GM20431 (cell line): ENCODE data around the gene HSF2BP.
"Not testable (repeated sequence)": the region's sequence is repeated elsewhere in the genome, so short reads cannot be mapped to it uniquely, and the experiment has no call there.

Experiments
- in situ Hi-C: fragments of 300-500 bp; cut with MseI, MboI; formaldehyde crosslinking; loops from one replicate; pipeline ENCODE4 v1.15.0; 2020; ENCODE audit warnings: low sequenced_read_pairs; ENCODE audit not compliant: unreplicated experiment

Gene HSF2BP

GRCh38 chr21:43626390-43626789, 32.9 kb downstream of the HSF2BP start:
- in situ Hi-C loops = no loop called here

- in situ Hi-C loops = no loop called here
Observed at GRCh38 chr21:43624339-43624738, 34.9 kb downstream of the HSF2BP start.

- in situ Hi-C loops = no loop called here
Observed at GRCh38 chr21:43623588-43623987, 35.7 kb downstream of the HSF2BP start.

GRCh38 chr21:43622796-43623195, 36.5 kb downstream of the HSF2BP start:
- in situ Hi-C loops = no loop called here

GRCh38 chr21:43619856-43620255, 39.4 kb downstream of the HSF2BP start:
- in situ Hi-C loops = no loop called here

- in situ Hi-C loops = no loop called here
Observed at GRCh38 chr21:43619344-43619743, 39.9 kb downstream of the HSF2BP start.

- in situ Hi-C loops = no loop called here
Observed at GRCh38 chr21:43618940-43619339, 40.3 kb downstream of the HSF2BP start.

- in situ Hi-C loops = not testable (repeated sequence)
Observed at GRCh38 chr21:43616861-43617260, 42.4 kb downstream of the HSF2BP start.

GRCh38 chr21:43614839-43615238, 44.4 kb downstream of the HSF2BP start:
- in situ Hi-C loops = no loop called here

- in situ Hi-C loops = no loop called here
Observed at GRCh38 chr21:43613755-43614638, 45.3 kb downstream of the HSF2BP start.

- in situ Hi-C loops = no loop called here
Observed at GRCh38 chr21:43611598-43612369, 47.5 kb downstream of the HSF2BP start.

- in situ Hi-C loops = no loop called here
Observed at GRCh38 chr21:43609501-43610340, 49.6 kb downstream of the HSF2BP start.

GRCh38 chr21:43608664-43609063, 50.6 kb downstream of the HSF2BP start:
- in situ Hi-C loops = no loop called here

GRCh38 chr21:43608225-43608624, 51.1 kb downstream of the HSF2BP start:
- in situ Hi-C loops = no loop called here

- in situ Hi-C loops = no loop called here
Observed at GRCh38 chr21:43605320-43606215, 53.7 kb downstream of the HSF2BP start.

GRCh38 chr21:43604505-43605204, 54.6 kb downstream of the HSF2BP start:
- in situ Hi-C loops = no loop called here

- in situ Hi-C loops = no loop called here
Observed at GRCh38 chr21:43603641-43604504, 55.4 kb downstream of the HSF2BP start.

- in situ Hi-C loops = no loop called here
Observed at GRCh38 chr21:43603233-43603626, 56.1 kb downstream of the HSF2BP start.
